HG03196 (cell line): ENCODE data around the gene TANGO6.
"Not testable (repeated sequence)": the region's sequence is repeated elsewhere in the genome, so short reads cannot be mapped to it uniquely, and the experiment has no call there.

ENCODE experiments used
- ATAC-seq: cut with Tn5 transposase; IDR thresholded peaks from one replicate; pipeline ENCODE4 v1.9.1; 2021; ENCODE audit not compliant: unreplicated experiment

TANGO6 gene

GRCh38 chr16:69114346-69114975, 271.1 kb downstream of the TANGO6 start:
- no peak for ATAC-seq

GRCh38 chr16:69114976-69115355, 271.6 kb downstream of the TANGO6 start:
- ATAC-seq: no peak

- ATAC-seq: no peak
These were observed 272.0 kb downstream of the TANGO6 start for GRCh38 chr16:69115361-69115760.

GRCh38 chr16:69115837-69116236, 272.5 kb downstream of the TANGO6 start:
- ATAC-seq: no peak

GRCh38 chr16:69116256-69116875, 273.0 kb downstream of the TANGO6 start:
- no peak for ATAC-seq

- no peak for ATAC-seq
These were observed 273.6 kb downstream of the TANGO6 start for GRCh38 chr16:69116906-69117305.

- ATAC-seq: no peak
These were observed 275.1 kb downstream of the TANGO6 start for GRCh38 chr16:69118468-69118867.

- no peak for ATAC-seq
These were observed 275.7 kb downstream of the TANGO6 start for GRCh38 chr16:69118994-69119393.

- no peak for ATAC-seq
These were observed 276.2 kb downstream of the TANGO6 start for GRCh38 chr16:69119536-69119935.

GRCh38 chr16:69120096-69120664, 276.8 kb downstream of the TANGO6 start:
- no peak for ATAC-seq

- no peak for ATAC-seq
These were observed 280.6 kb downstream of the TANGO6 start for GRCh38 chr16:69123910-69124309.

- ATAC-seq: not testable (repeated sequence)
These were observed 281.1 kb downstream of the TANGO6 start for GRCh38 chr16:69124406-69124805.

GRCh38 chr16:69124961-69125360, 281.6 kb downstream of the TANGO6 start:
- ATAC-seq: not testable (repeated sequence)

- no peak for ATAC-seq
These were observed 282.9 kb downstream of the TANGO6 start for GRCh38 chr16:69126221-69126620.

- ATAC-seq: not testable (repeated sequence)
These were observed 283.5 kb downstream of the TANGO6 start for GRCh38 chr16:69126801-69127200.

GRCh38 chr16:69127966-69128510, 284.7 kb downstream of the TANGO6 start:
- no peak for ATAC-seq

GRCh38 chr16:69130461-69130860, 287.1 kb downstream of the TANGO6 start:
- ATAC-seq: no peak

GRCh38 chr16:69131167-69131838, 288.0 kb downstream of the TANGO6 start:
- ATAC-seq: no peak

GRCh38 chr16:69131839-69132423, 288.6 kb downstream of the TANGO6 start:
- ATAC-seq: peak; percentile 42

GRCh38 chr16:69132424-69133252, 289.3 kb downstream of the TANGO6 start, which contains the start of the genes CHTF8 and UTP4:
Gene CHTF8, minus strand, starts transcription at chr16:69132588. Its CDS starts 11,130 bp downstream, at chr16:69121458.
Gene UTP4, plus strand, starts transcription at chr16:69132649. Its CDS starts 811 bp downstream, at chr16:69133460.
- peak; percentile 79 for ATAC-seq
